NB4 (cell line): ENCODE measurements around the gene OCRL.

Source experiments
- DNase-seq: peaks from one replicate; pipeline ENCODE4 v3.0.0; 2010; ENCODE audit warnings: low read depth
- H3K4me3 ChIP-seq: one replicate; pipeline ENCODE4 v1.5.1; 2011; ENCODE audit warnings: mild to moderate bottlenecking, low read depth, low read length, moderate library complexity
- CTCF ChIP-seq: IDR thresholded peaks from one replicate; pipeline ENCODE4 v1.5.1; 2012; ENCODE audit warnings: low read depth, low read length
- MYC ChIP-seq: IDR thresholded peaks from 2 replicates; pipeline ENCODE4 v1.6.1; 2011; ENCODE audit warnings: low read depth, low read length
- POLR2A ChIP-seq: IDR thresholded peaks from 2 replicates; pipeline ENCODE4 v1.6.1; 2011; ENCODE audit warnings: mild to moderate bottlenecking; ENCODE audit not compliant: insufficient read length; ENCODE audit errors: extremely low read depth
- TF ChIP-seq, protein P1 (sequence below): IDR thresholded peaks from 2 replicates; pipeline ENCODE4 v1.6.1; 2011; ENCODE audit warnings: low read depth, low read length

OCRL gene

DNA sequence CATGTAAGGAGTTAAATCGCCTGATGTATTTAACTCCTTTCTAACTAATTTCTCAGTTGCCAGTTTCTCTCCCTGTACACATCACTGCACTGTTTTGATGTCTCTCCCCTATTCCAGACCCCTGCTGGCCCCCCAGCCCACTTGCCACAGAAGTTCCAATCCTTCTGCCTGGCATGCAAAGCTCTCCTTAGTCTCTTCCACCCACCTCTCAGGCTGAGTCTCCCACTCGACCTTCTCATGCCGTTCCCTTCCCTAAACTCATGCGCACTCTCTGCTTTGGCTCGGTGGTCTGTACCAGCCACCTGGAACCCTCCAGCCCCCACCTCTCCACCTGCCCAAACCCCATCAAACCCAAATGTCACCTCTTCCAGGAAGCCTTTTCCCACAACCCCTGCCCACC, 57.8 kb downstream of the OCRL start:
- DNase-seq: no peak
- H3K4me3 ChIP-seq: no peak overlapping the region
- TF ChIP-seq POLR2A (no peak), CTCF (no peak), MYC (no peak)
- TF ChIP-seq, protein P1, sequence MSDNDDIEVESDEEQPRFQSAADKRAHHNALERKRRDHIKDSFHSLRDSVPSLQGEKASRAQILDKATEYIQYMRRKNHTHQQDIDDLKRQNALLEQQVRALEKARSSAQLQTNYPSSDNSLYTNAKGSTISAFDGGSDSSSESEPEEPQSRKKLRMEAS: no peak

DNA sequence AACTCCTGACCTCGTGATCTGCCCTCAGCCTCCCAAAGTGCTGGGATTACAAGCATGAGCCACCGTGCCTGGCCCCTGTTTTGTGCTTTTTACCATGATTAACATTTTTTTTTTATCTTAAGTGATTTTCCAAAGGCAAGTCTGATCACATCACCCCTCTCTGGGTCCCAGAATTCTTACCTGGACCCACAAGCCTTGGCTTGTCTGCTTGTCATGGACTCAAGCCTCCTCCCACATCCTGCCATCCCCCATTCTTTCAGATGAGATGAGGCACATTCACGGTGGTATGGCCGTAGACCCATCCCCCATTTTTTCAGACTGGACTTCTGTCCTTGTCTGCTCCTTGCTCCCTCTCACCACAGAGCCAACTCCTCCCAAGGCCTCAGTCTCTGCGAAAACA, 59.4 kb downstream of the OCRL start:
- no peak overlapping the region for H3K4me3 ChIP-seq
- TF ChIP-seq POLR2A (no peak), CTCF (no peak), MYC (no peak)
- TF ChIP-seq, protein P1: no peak
- no peak for DNase-seq

DNA sequence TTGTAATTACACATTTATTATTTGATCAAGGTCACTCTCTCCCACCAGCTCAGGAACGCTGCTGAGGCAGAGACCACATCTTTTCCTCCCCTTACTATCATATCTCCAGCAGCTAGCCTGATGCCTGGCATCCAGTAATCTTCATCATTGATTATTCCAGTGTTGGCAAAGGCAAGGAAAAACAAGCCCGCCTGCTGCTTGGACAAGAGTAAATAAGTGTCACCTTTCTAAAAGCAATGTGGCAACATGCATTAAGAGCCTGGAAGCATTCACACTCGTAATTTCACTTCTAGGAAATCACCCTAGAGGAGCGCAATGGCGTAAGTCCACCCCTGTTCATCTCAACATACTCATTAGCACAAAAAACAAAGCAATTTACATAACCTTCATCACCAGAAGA, 59.9 kb downstream of the OCRL start:
- no peak for DNase-seq
- TF ChIP-seq POLR2A (no peak), MYC (no peak), CTCF (no peak)
- TF ChIP-seq, protein P1: no peak

DNA sequence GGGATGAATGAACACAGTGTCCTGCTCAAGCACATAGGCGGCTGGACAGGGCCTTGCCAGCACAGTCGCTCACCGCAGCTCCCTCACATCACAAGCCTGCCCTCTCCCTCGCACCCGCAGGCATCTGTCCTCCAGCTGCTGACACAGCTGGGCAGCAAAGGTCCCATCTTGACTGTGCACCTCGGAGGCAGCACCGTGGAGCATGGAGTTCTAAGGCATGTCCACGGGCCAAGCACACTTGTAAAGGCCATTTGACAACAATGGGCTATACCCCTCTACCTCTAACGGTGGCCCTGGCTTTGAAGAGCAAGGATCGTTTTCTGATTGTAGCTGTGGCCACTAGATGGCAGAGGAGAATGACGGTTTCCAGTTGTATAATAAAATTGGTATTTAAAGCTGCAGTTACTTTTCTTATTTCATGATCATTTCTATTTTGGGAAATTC, 60.9 kb downstream of the OCRL start:
- DNase-seq: peak; percentile 43
- no peak overlapping the region for H3K4me3 ChIP-seq
- TF ChIP-seq CTCF (peak; percentile 42), POLR2A (no peak), MYC (no peak)

More for the DNA sequence above, 59.9 kb downstream of the OCRL start:
- no peak overlapping the region for H3K4me3 ChIP-seq

DNA sequence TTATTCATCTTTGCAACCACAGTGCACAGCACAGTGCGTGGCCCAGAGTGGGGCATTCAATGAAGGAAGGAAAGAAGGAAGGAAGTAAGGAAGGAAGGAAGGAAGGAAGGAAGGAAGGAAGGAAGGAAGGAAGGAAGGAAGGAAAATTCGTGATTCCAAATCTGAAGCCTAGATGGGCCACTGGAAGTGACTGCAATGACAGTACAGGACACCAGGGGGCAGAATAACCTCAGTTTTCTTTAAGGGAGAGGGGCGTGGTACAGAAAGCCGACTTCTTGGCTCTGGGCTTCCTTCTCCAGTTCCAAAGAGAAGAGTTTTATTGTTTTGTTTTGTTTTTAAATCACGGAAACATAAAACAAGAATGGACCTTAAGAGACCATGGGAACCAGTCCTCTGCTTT, 66.9 kb downstream of the OCRL start:
- DNase-seq: peak; percentile 52
- TF ChIP-seq CTCF: peak; percentile 51
- TF ChIP-seq, protein P1: no peak
- no peak overlapping the region for H3K4me3 ChIP-seq

DNA sequence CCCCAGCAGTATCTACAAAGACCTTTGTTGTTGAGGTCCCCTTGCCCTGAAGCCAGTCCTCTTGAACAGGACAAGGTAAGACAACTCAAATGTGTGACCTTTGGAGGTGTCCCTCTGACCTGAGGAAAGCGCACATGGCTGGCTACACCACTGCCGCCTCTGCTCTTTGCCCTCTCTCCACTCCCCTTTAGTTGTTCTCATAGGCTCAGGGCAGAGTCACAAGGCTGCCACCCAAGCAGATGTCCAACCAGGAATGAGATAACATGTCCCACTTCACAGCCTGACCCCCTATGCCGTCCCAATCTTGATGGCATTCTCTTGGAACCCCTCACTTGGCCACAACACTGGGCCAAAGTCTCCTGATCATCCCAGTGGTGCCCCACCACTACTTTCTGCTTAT, 68.4 kb downstream of the OCRL start:
- DNase-seq: no peak
- H3K4me3 ChIP-seq: no peak overlapping the region
- TF ChIP-seq CTCF (no peak), MYC (no peak), POLR2A (no peak)
- TF ChIP-seq, protein P1: no peak
